HG03196 (cell line): ENCODE data around the gene PRTFDC1.

Experiments used
- ATAC-seq: cut with Tn5 transposase; IDR thresholded peaks from one replicate; pipeline ENCODE4 v1.9.1; 2021; ENCODE audit not compliant: unreplicated experiment

PRTFDC1 gene

GRCh38 chr10:24882047-24882698, 70.2 kb downstream of the PRTFDC1 start:
- ATAC-seq = no peak

- ATAC-seq = no peak
These were observed 72.5 kb downstream of the PRTFDC1 start for GRCh38 chr10:24879861-24880260.

- ATAC-seq = no peak
These were observed 78.3 kb downstream of the PRTFDC1 start for GRCh38 chr10:24874133-24874532.

- no peak for ATAC-seq
These were observed 79.1 kb downstream of the PRTFDC1 start for GRCh38 chr10:24873281-24873683.

- ATAC-seq = no peak
These were observed 79.6 kb downstream of the PRTFDC1 start for GRCh38 chr10:24872790-24873182.

- no peak for ATAC-seq
These were observed 80.2 kb downstream of the PRTFDC1 start for GRCh38 chr10:24872049-24872789.

GRCh38 chr10:24871011-24871935, 81.1 kb downstream of the PRTFDC1 start:
- no peak for ATAC-seq

GRCh38 chr10:24869354-24870015, 82.9 kb downstream of the PRTFDC1 start:
- no peak for ATAC-seq

GRCh38 chr10:24866604-24867583, 85.5 kb downstream of the PRTFDC1 start:
- ATAC-seq = no peak

- no peak for ATAC-seq
These were observed 86.6 kb downstream of the PRTFDC1 start for GRCh38 chr10:24865783-24866182.

GRCh38 chr10:24862589-24862988, 89.8 kb downstream of the PRTFDC1 start:
- no peak for ATAC-seq

- ATAC-seq = no peak
These were observed 93.8 kb downstream of the PRTFDC1 start for GRCh38 chr10:24858288-24859270.

GRCh38 chr10:24857031-24857725, 95.2 kb downstream of the PRTFDC1 start:
- ATAC-seq = no peak

- no peak for ATAC-seq
These were observed 98.2 kb downstream of the PRTFDC1 start for GRCh38 chr10:24854256-24854655.

GRCh38 chr10:24853661-24854060, 98.7 kb downstream of the PRTFDC1 start:
- ATAC-seq = no peak

- no peak for ATAC-seq
These were observed 100.8 kb downstream of the PRTFDC1 start for GRCh38 chr10:24851629-24852028.

- ATAC-seq = no peak
These were observed 101.6 kb downstream of the PRTFDC1 start for GRCh38 chr10:24850727-24851296.
